A549 treated with RU486 at 1 μM for 4 hours (cell line): Measurements from ENCODE around the gene SWSAP1. TPM values are rescaled to one million over a fixed set of nuclear protein-coding genes. Genes with fewer than 3 reads are reported as not detected.

Experiments
- total RNA-seq: library from RNA; stranded (reverse); fragments of 200-300 nt; extraction: Qiagen RNA extraction; gene quantifications from 5 replicates; pipeline ENCODE4 v1.2.3, GENCODE V29; 2022; ENCODE audit warnings: low read depth

SWSAP1 gene
- 1.7 to 3.4 TPM (median 2.2 TPM) in 5 replicates for total RNA-seq

GRCh38 chr19:11374433-11375142, at the start of gene SWSAP1:
Gene SWSAP1, plus strand, starts transcription at chr19:11374666. Its CDS starts 15 bp downstream, at chr19:11374681.

GRCh38 chr19:11339254-11340098, 35.0 kb upstream of the SWSAP1 start, which contains the start of gene RAB3D:
Gene RAB3D, minus strand, starts transcription at chr19:11339657. Its CDS starts 2,258 bp downstream, at chr19:11337399.

GRCh38 chr19:11346104-11346940, 28.1 kb upstream of the SWSAP1 start, which contains the start of the genes CCDC159 and TMEM205:
Gene CCDC159, plus strand, starts transcription at chr19:11346519. Its CDS starts 88 bp downstream, at chr19:11346607.
Gene TMEM205, minus strand, starts transcription at chr19:11346268. Its CDS starts 649 bp downstream, at chr19:11345619.

GRCh38 chr19:11355160-11356073, 19.0 kb upstream of the SWSAP1 start, which contains the start of gene PLPPR2:
Gene PLPPR2, plus strand, starts transcription at chr19:11355432. Its CDS starts 2,242 bp downstream, at chr19:11357674.

GRCh38 chr19:11418549-11419506, 44.4 kb downstream of the SWSAP1 start, which contains the start of gene RGL3:
Gene RGL3, minus strand, starts transcription at chr19:11419314. Its CDS starts 36 bp downstream, at chr19:11419278.

Other genes starting within 250 kb of the SWSAP1 start
- 11.8 to 14.5 TPM (median 14.2 TPM) in 5 replicates for gene SPC24, start 218.9 kb upstream of the SWSAP1 start, total RNA-seq
- gene KANK2, start 177.1 kb upstream of the SWSAP1 start, total RNA-seq, result 25.7 to 36.4 TPM (median 33.2 TPM) in 5 replicates
- not detected in 5 replicates for gene ANGPTL8, start 135.0 kb upstream of the SWSAP1 start, total RNA-seq
- 6.0 to 12.0 TPM (median 8.8 TPM) in 5 replicates for gene DOCK6, start 112.1 kb upstream of the SWSAP1 start, total RNA-seq
- gene TSPAN16, start 78.5 kb upstream of the SWSAP1 start, total RNA-seq, result not detected in 5 replicates
- gene RAB3D, start 35.0 kb upstream of the SWSAP1 start, total RNA-seq, result 2.5 to 3.2 TPM (median 2.8 TPM) in 5 replicates
- 95.9 to 133 TPM (median 114 TPM) in 5 replicates for gene TMEM205, start 28.4 kb upstream of the SWSAP1 start, total RNA-seq
- gene CCDC159, start 28.1 kb upstream of the SWSAP1 start, total RNA-seq, result 4.4 to 6.4 TPM (median 5.7 TPM) in 5 replicates
- gene PLPPR2, start 19.2 kb upstream of the SWSAP1 start, total RNA-seq, result 8.0 to 11.5 TPM (median 9.9 TPM) in 5 replicates
- 3.6 to 5.5 TPM (median 5.1 TPM) in 5 replicates for gene EPOR, start 9.6 kb downstream of the SWSAP1 start, total RNA-seq
- 0.85 to 2.0 TPM (median 1.7 TPM) in 5 replicates for gene RGL3, start 44.6 kb downstream of the SWSAP1 start, total RNA-seq
- 0.83 to 1.3 TPM (median 1.3 TPM) in 5 replicates for gene ODAD3, start 60.5 kb downstream of the SWSAP1 start, total RNA-seq
- 232 to 265 TPM (median 260 TPM) in 5 replicates for gene PRKCSH, start 61.0 kb downstream of the SWSAP1 start, total RNA-seq
- 0.02 to 0.21 TPM (median 0.11 TPM) in 3 of 5 replicates, not detected in the others for gene ELAVL3, start 106.4 kb downstream of the SWSAP1 start, total RNA-seq
- gene ZNF653, start 131.2 kb downstream of the SWSAP1 start, total RNA-seq, result 3.5 to 6.0 TPM (median 5.3 TPM) in 5 replicates
- 27.8 to 37.6 TPM (median 34.7 TPM) in 5 replicates for gene ECSIT, start 154.5 kb downstream of the SWSAP1 start, total RNA-seq
- gene CNN1, start 164.2 kb downstream of the SWSAP1 start, total RNA-seq, result 0.35 to 0.94 TPM (median 0.40 TPM) in 5 replicates
- 91.1 to 119 TPM (median 103 TPM) in 5 replicates for gene ELOF1, start 184.6 kb downstream of the SWSAP1 start, total RNA-seq
- gene ACP5, start 203.0 kb downstream of the SWSAP1 start, total RNA-seq, result 0.27 to 0.43 TPM in 2 of 5 replicates, not detected in the others
- gene ZNF627, start 222.8 kb downstream of the SWSAP1 start, total RNA-seq, result 2.8 to 5.5 TPM (median 3.7 TPM) in 5 replicates